Tibial nerve (tissue), 4 donors: ENCODE measurements around the gene KCP.

Experiments
- EP300 ChIP-seq, 2 donors: sonication (generic); formaldehyde crosslinking; IDR thresholded peaks; one replicate each; pipeline ENCODE4 v1.6.1; 2017; ENCODE audit warnings: antibody characterized with exemption in 2 of 2, mild to moderate bottlenecking in 1 of 2
- TF ChIP-seq, protein P1 (sequence below), 5 experiments: fragments of 200-600 bp in 3 of 5; fragments of 450-650 bp in 2 of 5; sonication (generic) in 3 of 5; IDR thresholded peaks; one replicate each; pipeline ENCODE4 v1.5.1; 2016 to 2019; ENCODE audit warnings: antibody characterized with exemption in 5 of 5, mild to moderate bottlenecking in 3 of 5, moderate library complexity in 2 of 5

DNA sequence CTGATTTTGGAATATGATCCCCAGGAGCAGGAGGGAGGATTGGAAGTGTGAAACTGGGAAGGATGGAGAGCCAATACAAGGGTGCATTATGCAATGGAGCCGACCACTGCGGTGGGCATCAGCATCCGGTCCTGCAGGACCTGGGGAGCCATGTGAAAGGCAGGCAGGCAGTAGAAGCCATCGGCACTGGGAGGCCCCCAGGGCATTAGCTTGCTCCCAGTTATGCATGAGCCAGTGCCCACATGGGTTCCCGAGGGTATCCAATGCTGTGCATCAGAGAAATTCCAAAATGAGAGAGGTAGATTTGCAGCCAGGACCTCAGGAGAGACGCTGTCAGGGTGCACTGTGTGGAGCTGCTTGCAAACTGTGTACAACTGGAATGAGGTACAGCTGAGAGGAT lies 8.7 kb upstream of the KCP start:
- no peak for TF ChIP-seq EP300 (IDR thresholded peaks at IDR 0.05)
- TF ChIP-seq, protein P1, sequence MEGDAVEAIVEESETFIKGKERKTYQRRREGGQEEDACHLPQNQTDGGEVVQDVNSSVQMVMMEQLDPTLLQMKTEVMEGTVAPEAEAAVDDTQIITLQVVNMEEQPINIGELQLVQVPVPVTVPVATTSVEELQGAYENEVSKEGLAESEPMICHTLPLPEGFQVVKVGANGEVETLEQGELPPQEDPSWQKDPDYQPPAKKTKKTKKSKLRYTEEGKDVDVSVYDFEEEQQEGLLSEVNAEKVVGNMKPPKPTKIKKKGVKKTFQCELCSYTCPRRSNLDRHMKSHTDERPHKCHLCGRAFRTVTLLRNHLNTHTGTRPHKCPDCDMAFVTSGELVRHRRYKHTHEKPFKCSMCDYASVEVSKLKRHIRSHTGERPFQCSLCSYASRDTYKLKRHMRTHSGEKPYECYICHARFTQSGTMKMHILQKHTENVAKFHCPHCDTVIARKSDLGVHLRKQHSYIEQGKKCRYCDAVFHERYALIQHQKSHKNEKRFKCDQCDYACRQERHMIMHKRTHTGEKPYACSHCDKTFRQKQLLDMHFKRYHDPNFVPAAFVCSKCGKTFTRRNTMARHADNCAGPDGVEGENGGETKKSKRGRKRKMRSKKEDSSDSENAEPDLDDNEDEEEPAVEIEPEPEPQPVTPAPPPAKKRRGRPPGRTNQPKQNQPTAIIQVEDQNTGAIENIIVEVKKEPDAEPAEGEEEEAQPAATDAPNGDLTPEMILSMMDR (IDR thresholded peaks at IDR 0.05) = no peak
